HCT116 (cell line): ENCODE results near the gene SNX20.

Experiments used
- EZH2 ChIP-seq: fragments of 200-600 bp; sonication (generic); IDR thresholded peaks from 2 replicates; pipeline ENCODE4 v1.6.1; 2017; ENCODE audit warnings: antibody characterized with exemption, mixed run types
- POLR2A ChIP-seq: IDR thresholded peaks from 2 replicates; pipeline ENCODE4 v1.7.0; 2011; ENCODE audit warnings: borderline replicate concordance; ENCODE audit not compliant: insufficient read depth, insufficient read length; ENCODE audit errors: extremely low read depth
- POLR2AphosphoS5 ChIP-seq: IDR thresholded peaks from 2 replicates; pipeline ENCODE4 v1.6.1; 2011; ENCODE audit warnings: mild to moderate bottlenecking, low read depth, low read length, moderate library complexity
- RAD21 ChIP-seq: IDR thresholded peaks from 2 replicates; pipeline ENCODE4 v1.6.1; 2012; ENCODE audit warnings: low read depth, mild to moderate bottlenecking
- SP1 ChIP-seq: IDR thresholded peaks from 2 replicates; pipeline ENCODE4 v1.6.1; 2012; ENCODE audit warnings: low read depth
- YY1 ChIP-seq: IDR thresholded peaks from 2 replicates; pipeline ENCODE4 v1.6.1; 2011; ENCODE audit warnings: low read length, low read depth, moderate library complexity, mild to moderate bottlenecking; ENCODE audit not compliant: insufficient replicate concordance; ENCODE audit errors: extremely low read depth
- TF ChIP-seq, protein P1 (sequence below), 3 experiments: fragments of 200-600 bp in 1 of 3; sonication (generic) in 1 of 3; IDR thresholded peaks in 2 of 3; conservative IDR thresholded peaks in 1 of 3; 2 replicates each; pipeline ENCODE4 v1.5.1; 2012 to 2017; ENCODE audit warnings: low read depth in 2 of 3, low read length in 2 of 3, antibody characterized with exemption in 1 of 3, borderline replicate concordance in 1 of 3, control low read depth in 1 of 3, mild to moderate bottlenecking in 1 of 3, mixed read lengths in 1 of 3, mixed run types in 1 of 3, moderate library complexity in 1 of 3; ENCODE audit not compliant: insufficient read depth in 1 of 3
- TF ChIP-seq, protein P2 (sequence below): IDR thresholded peaks from 2 replicates; pipeline ENCODE4 v1.6.1; 2011; ENCODE audit warnings: mild to moderate bottlenecking, low read length, moderate library complexity; ENCODE audit not compliant: insufficient replicate concordance; ENCODE audit errors: extremely low read depth

DNA sequence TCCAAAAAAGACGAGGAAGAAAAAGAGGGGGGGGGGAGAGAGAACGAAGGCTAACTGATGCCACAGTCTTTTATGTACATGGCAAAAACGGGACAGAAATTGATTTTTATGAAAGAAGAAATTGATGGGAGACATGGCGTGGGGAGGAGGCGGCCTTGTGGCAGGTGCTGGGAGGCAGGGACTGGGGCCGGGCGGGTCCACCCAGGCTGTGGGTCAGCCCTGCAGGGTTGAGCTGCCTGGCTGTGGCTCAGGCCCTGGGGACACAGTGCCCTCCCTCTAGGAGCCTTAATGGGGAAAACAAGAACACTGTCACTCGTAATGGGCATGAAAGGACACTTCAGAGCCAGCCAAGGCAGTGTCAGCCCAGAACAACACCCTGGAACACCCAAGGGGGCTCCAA is 34.8 kb downstream of the SNX20 start:
- TF ChIP-seq, protein P1, sequence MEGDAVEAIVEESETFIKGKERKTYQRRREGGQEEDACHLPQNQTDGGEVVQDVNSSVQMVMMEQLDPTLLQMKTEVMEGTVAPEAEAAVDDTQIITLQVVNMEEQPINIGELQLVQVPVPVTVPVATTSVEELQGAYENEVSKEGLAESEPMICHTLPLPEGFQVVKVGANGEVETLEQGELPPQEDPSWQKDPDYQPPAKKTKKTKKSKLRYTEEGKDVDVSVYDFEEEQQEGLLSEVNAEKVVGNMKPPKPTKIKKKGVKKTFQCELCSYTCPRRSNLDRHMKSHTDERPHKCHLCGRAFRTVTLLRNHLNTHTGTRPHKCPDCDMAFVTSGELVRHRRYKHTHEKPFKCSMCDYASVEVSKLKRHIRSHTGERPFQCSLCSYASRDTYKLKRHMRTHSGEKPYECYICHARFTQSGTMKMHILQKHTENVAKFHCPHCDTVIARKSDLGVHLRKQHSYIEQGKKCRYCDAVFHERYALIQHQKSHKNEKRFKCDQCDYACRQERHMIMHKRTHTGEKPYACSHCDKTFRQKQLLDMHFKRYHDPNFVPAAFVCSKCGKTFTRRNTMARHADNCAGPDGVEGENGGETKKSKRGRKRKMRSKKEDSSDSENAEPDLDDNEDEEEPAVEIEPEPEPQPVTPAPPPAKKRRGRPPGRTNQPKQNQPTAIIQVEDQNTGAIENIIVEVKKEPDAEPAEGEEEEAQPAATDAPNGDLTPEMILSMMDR (IDR thresholded peaks at IDR 0.05 in 2 of 3, conservative IDR thresholded peaks at IDR 0.05 in 1 of 3; ENCODE audit: borderline replicate concordance in 1 of 3, insufficient read depth in 1 of 3, low read depth in 2 of 3, low read length in 2 of 3), result no peak
- TF ChIP-seq SP1 (no peak), RAD21 (no peak), YY1 (no peak), POLR2AphosphoS5 (no peak), POLR2A (no peak), EZH2 (no peak)
- TF ChIP-seq, protein P2, sequence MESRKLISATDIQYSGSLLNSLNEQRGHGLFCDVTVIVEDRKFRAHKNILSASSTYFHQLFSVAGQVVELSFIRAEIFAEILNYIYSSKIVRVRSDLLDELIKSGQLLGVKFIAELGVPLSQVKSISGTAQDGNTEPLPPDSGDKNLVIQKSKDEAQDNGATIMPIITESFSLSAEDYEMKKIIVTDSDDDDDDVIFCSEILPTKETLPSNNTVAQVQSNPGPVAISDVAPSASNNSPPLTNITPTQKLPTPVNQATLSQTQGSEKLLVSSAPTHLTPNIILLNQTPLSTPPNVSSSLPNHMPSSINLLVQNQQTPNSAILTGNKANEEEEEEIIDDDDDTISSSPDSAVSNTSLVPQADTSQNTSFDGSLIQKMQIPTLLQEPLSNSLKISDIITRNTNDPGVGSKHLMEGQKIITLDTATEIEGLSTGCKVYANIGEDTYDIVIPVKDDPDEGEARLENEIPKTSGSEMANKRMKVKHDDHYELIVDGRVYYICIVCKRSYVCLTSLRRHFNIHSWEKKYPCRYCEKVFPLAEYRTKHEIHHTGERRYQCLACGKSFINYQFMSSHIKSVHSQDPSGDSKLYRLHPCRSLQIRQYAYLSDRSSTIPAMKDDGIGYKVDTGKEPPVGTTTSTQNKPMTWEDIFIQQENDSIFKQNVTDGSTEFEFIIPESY, result no peak
